Measurements from ENCODE around the gene FOLH1.
"Not testable (repeated sequence)": the region's sequence is repeated elsewhere in the genome, so short reads cannot be mapped to it uniquely, and the experiment has no call there.

The FOLH1 gene

DNA sequence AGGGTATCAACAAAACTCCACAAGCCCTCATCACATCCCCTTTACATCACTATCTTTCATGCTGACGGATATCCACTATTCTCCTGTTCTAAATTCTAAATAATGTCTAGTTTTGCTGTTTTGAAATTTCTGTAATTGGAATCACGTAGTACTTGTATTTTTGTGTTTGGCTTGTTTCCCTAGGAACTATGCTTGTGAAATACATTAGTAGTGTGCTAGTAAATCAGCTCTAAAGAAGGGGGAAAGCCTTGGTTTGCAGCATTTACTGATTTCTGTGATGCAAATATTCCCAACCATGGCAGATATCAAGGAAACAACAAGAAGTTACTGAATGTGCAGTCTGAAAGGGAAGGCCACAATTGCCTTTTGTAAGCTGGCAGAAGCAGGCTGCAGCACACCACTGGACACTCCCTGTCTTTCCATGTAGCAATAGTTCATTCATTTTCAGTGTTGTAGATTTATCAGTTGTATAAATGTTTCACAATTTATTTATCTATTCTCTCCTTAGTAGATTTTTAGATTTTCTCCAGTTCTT, 4.7 kb upstream of the FOLH1 start:
- no peaks in the 10 kb centered on the region for H3K9me3 ChIP-seq (ENCODE audit: low read length)
- H3K4me3 ChIP-seq (ENCODE audit: low read length) = no peak overlapping the region
- no peaks in the 10 kb centered on the region for H3K36me3 ChIP-seq (ENCODE audit: insufficient read depth, low read length)
- no peak overlapping the region for H2AFZ ChIP-seq (ENCODE audit: low read depth, low read length)
- no peaks in the 10 kb centered on the region for H3K27me3 ChIP-seq (ENCODE audit: insufficient read depth, low read length)
- H3K4me1 ChIP-seq (ENCODE audit: insufficient read depth, low read length) = no peaks in the 10 kb centered on the region

DNA sequence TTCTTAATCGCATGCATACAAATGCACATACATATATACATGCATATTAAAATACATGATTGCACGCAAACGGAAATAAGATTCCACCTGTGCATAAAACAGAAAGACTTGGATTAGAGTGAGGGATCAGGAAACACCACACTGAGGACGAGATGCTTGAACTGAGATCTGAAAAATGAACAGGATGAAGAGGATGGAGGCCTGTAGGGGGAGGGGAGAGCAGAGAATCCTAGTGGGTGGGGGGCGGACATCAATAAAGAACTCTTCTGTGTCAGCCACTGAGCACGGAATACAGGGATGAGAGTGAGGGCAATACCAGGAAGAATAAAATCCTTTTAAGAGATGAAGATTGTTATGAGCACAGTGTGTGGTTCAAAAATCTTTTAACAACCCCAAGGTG, 1.4 kb downstream of the FOLH1 start:
- H3K27me3 ChIP-seq (ENCODE audit: insufficient read depth, low read length); H3K4me1 ChIP-seq (ENCODE audit: insufficient read depth, low read length); H3K4me3 ChIP-seq (ENCODE audit: low read length); H3K36me3 ChIP-seq (ENCODE audit: insufficient read depth, low read length); H2AFZ ChIP-seq (ENCODE audit: low read depth, low read length); H3K9me3 ChIP-seq (ENCODE audit: low read length): not testable (repeated sequence)

GRCh38 chr11:49202287-49202976, 6.0 kb downstream of the FOLH1 start:
- Histone ChIP-seq H3K36me3 (ENCODE audit: insufficient read depth, low read length) (no peaks in the 10 kb centered on the region), H3K9me3 (ENCODE audit: low read length) (no peaks in the 10 kb centered on the region), H3K27me3 (ENCODE audit: insufficient read depth, low read length) (no peaks in the 10 kb centered on the region), H3K4me3 (ENCODE audit: low read length) (no peak overlapping the region), H2AFZ (ENCODE audit: low read depth, low read length) (no peak overlapping the region), H3K4me1 (ENCODE audit: insufficient read depth, low read length) (no peaks in the 10 kb centered on the region)

- not testable (repeated sequence) for H2AFZ ChIP-seq (ENCODE audit: low read depth, low read length); H3K4me3 ChIP-seq (ENCODE audit: low read length); H3K36me3 ChIP-seq (ENCODE audit: insufficient read depth, low read length); H3K9me3 ChIP-seq (ENCODE audit: low read length); H3K4me1 ChIP-seq (ENCODE audit: insufficient read depth, low read length); H3K27me3 ChIP-seq (ENCODE audit: insufficient read depth, low read length)
Measured at GRCh38 chr11:49196775-49197174, 11.6 kb downstream of the FOLH1 start.

DNA sequence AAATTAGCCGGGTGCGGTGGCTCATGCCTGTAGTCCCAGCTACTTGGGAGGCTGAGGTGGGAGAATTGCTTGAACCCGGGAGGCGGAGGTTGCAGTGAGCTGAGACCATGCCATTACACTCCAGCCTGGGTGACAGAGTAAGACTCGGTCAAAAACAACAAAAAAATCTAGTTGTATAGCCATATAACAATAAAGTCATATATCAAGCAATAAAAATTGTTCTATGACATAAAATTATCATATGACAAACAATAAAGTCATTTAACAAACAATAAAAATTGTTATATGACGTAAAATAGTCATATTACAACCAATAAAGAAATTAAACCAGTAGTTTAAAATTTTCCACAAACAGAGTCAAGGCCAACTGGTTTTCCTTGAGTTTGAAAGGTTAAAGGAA, 12.4 kb downstream of the FOLH1 start:
- H3K4me1 ChIP-seq (ENCODE audit: insufficient read depth, low read length); H3K9me3 ChIP-seq (ENCODE audit: low read length); H3K36me3 ChIP-seq (ENCODE audit: insufficient read depth, low read length); H3K27me3 ChIP-seq (ENCODE audit: insufficient read depth, low read length); H2AFZ ChIP-seq (ENCODE audit: low read depth, low read length); H3K4me3 ChIP-seq (ENCODE audit: low read length): not testable (repeated sequence)

DNA sequence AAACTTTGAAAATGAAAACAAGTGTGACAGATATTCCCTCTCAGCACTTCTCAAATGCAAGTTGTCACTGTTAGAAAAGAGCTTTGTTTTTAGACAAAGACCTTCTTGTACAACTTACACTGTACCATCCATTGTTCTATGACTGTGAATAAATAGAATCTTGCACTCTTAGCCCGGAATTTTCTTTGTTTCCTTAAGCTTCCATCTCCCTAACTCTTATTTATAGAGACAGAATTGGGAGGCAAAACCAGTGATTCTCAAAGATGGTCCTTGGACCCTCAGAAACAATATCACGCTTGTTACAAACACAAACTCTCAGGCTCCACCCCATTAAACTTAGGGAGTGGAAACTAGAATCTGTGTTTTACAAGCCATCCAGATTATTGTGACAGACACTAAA, 18.1 kb downstream of the FOLH1 start:
- not testable (repeated sequence) for H3K4me3 ChIP-seq (ENCODE audit: low read length); H3K27me3 ChIP-seq (ENCODE audit: insufficient read depth, low read length)

DNA sequence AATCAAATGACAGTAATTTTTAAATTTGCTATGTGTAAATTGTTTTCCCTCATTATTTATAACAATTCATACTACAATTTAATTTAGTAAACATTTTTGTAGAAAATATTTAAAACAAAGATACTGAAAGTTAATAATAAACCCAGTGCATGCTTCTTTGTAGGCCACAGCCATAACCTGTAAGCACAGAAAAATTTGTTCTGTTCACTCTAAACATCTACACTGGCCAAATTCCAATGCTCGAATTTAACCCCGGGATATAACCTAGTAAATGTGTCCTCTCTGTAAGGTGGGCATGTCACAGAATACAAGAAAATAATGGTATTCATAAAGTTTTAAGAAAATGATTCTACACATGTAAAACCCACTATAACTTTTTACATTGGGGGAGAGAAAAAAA, 22.2 kb downstream of the FOLH1 start:
- H3K4me1 ChIP-seq (ENCODE audit: insufficient read depth, low read length); H3K4me3 ChIP-seq (ENCODE audit: low read length); H3K27me3 ChIP-seq (ENCODE audit: insufficient read depth, low read length); H3K36me3 ChIP-seq (ENCODE audit: insufficient read depth, low read length); H2AFZ ChIP-seq (ENCODE audit: low read depth, low read length); H3K9me3 ChIP-seq (ENCODE audit: low read length): not testable (repeated sequence)

More for the DNA sequence above, 18.1 kb downstream of the FOLH1 start:
- H2AFZ ChIP-seq (ENCODE audit: low read depth, low read length); H3K9me3 ChIP-seq (ENCODE audit: low read length); H3K4me1 ChIP-seq (ENCODE audit: insufficient read depth, low read length); H3K36me3 ChIP-seq (ENCODE audit: insufficient read depth, low read length): not testable (repeated sequence)

DNA sequence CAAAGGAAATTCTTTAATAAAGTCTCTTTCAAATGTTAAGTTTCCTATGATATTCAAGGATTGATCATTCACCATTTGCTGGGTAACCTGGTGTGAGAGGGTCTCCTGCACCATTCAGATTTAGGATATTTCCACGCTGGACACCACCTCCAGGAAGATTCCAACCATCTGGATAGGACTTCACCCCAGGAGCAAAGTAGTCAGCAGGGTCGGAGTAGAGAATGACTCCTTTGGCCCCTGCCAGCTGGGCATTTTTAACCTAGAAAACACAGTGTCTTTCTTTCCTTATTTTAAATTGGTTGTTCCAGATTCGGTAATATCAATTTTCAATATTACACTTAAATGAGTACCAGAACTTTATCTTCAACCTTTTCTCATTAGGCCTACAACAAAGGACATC, 22.8 kb downstream of the FOLH1 start:
- H2AFZ ChIP-seq (ENCODE audit: low read depth, low read length); H3K4me1 ChIP-seq (ENCODE audit: insufficient read depth, low read length); H3K27me3 ChIP-seq (ENCODE audit: insufficient read depth, low read length); H3K36me3 ChIP-seq (ENCODE audit: insufficient read depth, low read length); H3K9me3 ChIP-seq (ENCODE audit: low read length); H3K4me3 ChIP-seq (ENCODE audit: low read length): not testable (repeated sequence)

- H3K4me1 ChIP-seq (ENCODE audit: insufficient read depth, low read length); H2AFZ ChIP-seq (ENCODE audit: low read depth, low read length); H3K4me3 ChIP-seq (ENCODE audit: low read length); H3K9me3 ChIP-seq (ENCODE audit: low read length); H3K36me3 ChIP-seq (ENCODE audit: insufficient read depth, low read length); H3K27me3 ChIP-seq (ENCODE audit: insufficient read depth, low read length): not testable (repeated sequence)
Measured at GRCh38 chr11:49184756-49185155, 23.6 kb downstream of the FOLH1 start.

- not testable (repeated sequence) for H3K27me3 ChIP-seq (ENCODE audit: insufficient read depth, low read length); H3K36me3 ChIP-seq (ENCODE audit: insufficient read depth, low read length); H3K4me1 ChIP-seq (ENCODE audit: insufficient read depth, low read length); H3K9me3 ChIP-seq (ENCODE audit: low read length); H3K4me3 ChIP-seq (ENCODE audit: low read length); H2AFZ ChIP-seq (ENCODE audit: low read depth, low read length)
Measured at GRCh38 chr11:49177936-49178335, 30.5 kb downstream of the FOLH1 start.

DNA sequence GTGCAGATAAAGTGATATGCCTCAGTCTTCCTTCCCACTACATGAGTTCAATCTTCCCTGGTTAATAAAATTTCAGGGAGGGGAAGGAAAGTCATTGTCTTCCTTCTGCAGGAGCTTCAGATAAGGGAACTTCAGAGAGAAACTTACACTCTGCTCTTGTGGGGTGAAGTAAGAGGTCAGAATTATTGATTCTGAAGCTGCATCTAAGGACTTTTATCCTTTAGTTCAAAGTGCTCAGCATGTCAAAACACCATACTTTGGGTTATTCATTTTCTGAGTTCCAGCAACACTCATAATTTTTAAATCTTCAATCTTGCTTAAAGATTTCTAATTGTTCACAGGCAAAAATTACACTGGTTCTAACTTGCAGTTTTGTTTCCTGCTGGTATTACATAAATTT, 33.0 kb downstream of the FOLH1 start:
- not testable (repeated sequence) for H3K4me3 ChIP-seq (ENCODE audit: low read length); H2AFZ ChIP-seq (ENCODE audit: low read depth, low read length); H3K9me3 ChIP-seq (ENCODE audit: low read length); H3K27me3 ChIP-seq (ENCODE audit: insufficient read depth, low read length); H3K36me3 ChIP-seq (ENCODE audit: insufficient read depth, low read length); H3K4me1 ChIP-seq (ENCODE audit: insufficient read depth, low read length)

DNA sequence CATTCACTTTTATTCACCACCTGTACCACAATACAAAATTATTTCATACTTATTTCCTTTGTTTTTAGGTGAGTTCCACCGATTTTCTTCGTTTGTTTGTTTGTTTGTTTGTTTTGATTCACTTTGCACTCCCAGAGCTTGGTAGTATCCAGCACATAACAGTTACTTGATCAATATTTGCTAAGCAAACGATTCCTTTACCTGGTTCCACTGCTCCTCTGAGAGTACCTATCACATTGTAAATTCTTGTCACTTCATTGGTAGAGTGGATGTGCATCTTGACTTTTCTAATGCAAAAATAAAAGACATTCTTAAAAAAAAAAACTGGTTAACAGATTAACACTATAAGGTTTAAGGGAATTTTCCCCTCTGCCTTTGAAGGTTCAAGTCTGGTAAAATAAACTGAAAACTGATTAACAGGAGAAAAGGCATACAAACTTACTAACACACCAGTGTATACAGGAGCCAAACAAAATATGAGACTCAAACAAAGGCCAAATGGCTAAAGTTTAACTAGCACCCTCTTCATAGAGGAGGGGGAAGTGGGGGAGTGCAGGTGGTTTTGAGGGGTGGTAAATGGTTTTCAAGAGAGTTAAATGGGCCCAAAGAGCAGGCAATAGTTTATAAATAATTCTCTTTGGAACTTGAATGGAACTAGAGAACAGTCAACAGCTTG, 33.6 kb downstream of the FOLH1 start:
- not testable (repeated sequence) for H3K36me3 ChIP-seq (ENCODE audit: insufficient read depth, low read length); H3K9me3 ChIP-seq (ENCODE audit: low read length); H3K4me3 ChIP-seq (ENCODE audit: low read length); H2AFZ ChIP-seq (ENCODE audit: low read depth, low read length); H3K4me1 ChIP-seq (ENCODE audit: insufficient read depth, low read length); H3K27me3 ChIP-seq (ENCODE audit: insufficient read depth, low read length)

- H3K27me3 ChIP-seq (ENCODE audit: insufficient read depth, low read length); H2AFZ ChIP-seq (ENCODE audit: low read depth, low read length); H3K4me1 ChIP-seq (ENCODE audit: insufficient read depth, low read length); H3K9me3 ChIP-seq (ENCODE audit: low read length); H3K4me3 ChIP-seq (ENCODE audit: low read length); H3K36me3 ChIP-seq (ENCODE audit: insufficient read depth, low read length): not testable (repeated sequence)
Measured at GRCh38 chr11:49171613-49172012, 36.8 kb downstream of the FOLH1 start.

- not testable (repeated sequence) for H3K4me1 ChIP-seq (ENCODE audit: insufficient read depth, low read length); H3K9me3 ChIP-seq (ENCODE audit: low read length); H3K27me3 ChIP-seq (ENCODE audit: insufficient read depth, low read length); H2AFZ ChIP-seq (ENCODE audit: low read depth, low read length); H3K36me3 ChIP-seq (ENCODE audit: insufficient read depth, low read length); H3K4me3 ChIP-seq (ENCODE audit: low read length)
Measured at GRCh38 chr11:49169579-49169978, 38.8 kb downstream of the FOLH1 start.
